NB4 (cell line): ENCODE results near the gene NPFF.

Source experiments
- CTCF ChIP-seq: IDR thresholded peaks from one replicate; pipeline ENCODE4 v1.5.1; 2012; ENCODE audit warnings: low read depth, low read length
- MAX ChIP-seq: IDR thresholded peaks from 2 replicates; pipeline ENCODE4 v1.6.1; 2011; ENCODE audit warnings: low read depth, low read length
- POLR2A ChIP-seq: IDR thresholded peaks from 2 replicates; pipeline ENCODE4 v1.6.1; 2011; ENCODE audit warnings: mild to moderate bottlenecking; ENCODE audit not compliant: insufficient read length; ENCODE audit errors: extremely low read depth

GRCh38 chr12:53514628-53515290, 7.5 kb upstream of the NPFF start:
- TF ChIP-seq CTCF (no peak), POLR2A (no peak), MAX (no peak)
